HT-29 (cell line): ENCODE results near the gene TCF7L1. TPM values are rescaled to one million over a fixed set of nuclear protein-coding genes. Genes with fewer than 3 reads are reported as not detected.
"Not testable (repeated sequence)": the region's sequence is repeated elsewhere in the genome, so short reads cannot be mapped to it uniquely, and the experiment has no call there.

Source experiments
- DNase-seq: peaks from one replicate; pipeline ENCODE4 v3.0.0-alpha.2; 2015; ENCODE audit warnings: low spot score
- total RNA-seq: library from RNA; depleted of rRNA; stranded (reverse); fragments of >200 nt; shearing (Covaris generic); gene quantifications from 2 replicates; pipeline ENCODE4 v1.2.3, GENCODE V29; 2014

Gene TCF7L1
- total RNA-seq, 1 experiment from 2014 or later = not detected

GRCh38 chr2:85132397-85132796 lies 795 bp upstream of the TCF7L1 start:
- no peak for DNase-seq

GRCh38 chr2:85133751-85134254 lies 611 bp downstream of the TCF7L1 start:
- no peak for DNase-seq

GRCh38 chr2:85134255-85134895 lies 1.2 kb downstream of the TCF7L1 start:
- no peak for DNase-seq

- no peak for DNase-seq
Observed at GRCh38 chr2:85134896-85135659, 1.9 kb downstream of the TCF7L1 start.

GRCh38 chr2:85135660-85135914 lies 2.4 kb downstream of the TCF7L1 start:
- DNase-seq = no peak

- DNase-seq = no peak
Observed at GRCh38 chr2:85137156-85137555, 4.0 kb downstream of the TCF7L1 start.

- no peak for DNase-seq
Observed at GRCh38 chr2:85143463-85144082, 10.4 kb downstream of the TCF7L1 start.

- DNase-seq = no peak
Observed at GRCh38 chr2:85145116-85145820, 12.1 kb downstream of the TCF7L1 start.

GRCh38 chr2:85148190-85148589 lies 15.0 kb downstream of the TCF7L1 start:
- DNase-seq = no peak

GRCh38 chr2:85151026-85151425 lies 17.8 kb downstream of the TCF7L1 start:
- no peak for DNase-seq

GRCh38 chr2:85152895-85153294 lies 19.7 kb downstream of the TCF7L1 start:
- DNase-seq = no peak

- no peak for DNase-seq
Observed at GRCh38 chr2:85154048-85154753, 21.0 kb downstream of the TCF7L1 start.

- not testable (repeated sequence) for DNase-seq
Observed at GRCh38 chr2:85155082-85155481, 21.9 kb downstream of the TCF7L1 start.

GRCh38 chr2:85156153-85156552 lies 23.0 kb downstream of the TCF7L1 start:
- no peak for DNase-seq

GRCh38 chr2:85156619-85157018 lies 23.4 kb downstream of the TCF7L1 start:
- DNase-seq = no peak

GRCh38 chr2:85157345-85157744 lies 24.2 kb downstream of the TCF7L1 start:
- no peak for DNase-seq

- no peak for DNase-seq
Observed at GRCh38 chr2:85158559-85159273, 25.5 kb downstream of the TCF7L1 start.

- DNase-seq = no peak
Observed at GRCh38 chr2:85159589-85159988, 26.4 kb downstream of the TCF7L1 start.

- DNase-seq = no peak
Observed at GRCh38 chr2:85160966-85161960, 28.1 kb downstream of the TCF7L1 start.
